ENCODE results near the gene RPRD2.

- TF ChIP-seq POLR2A (IDR thresholded peaks at IDR 0.05) (no peak), POLR2AphosphoS5 (IDR thresholded peaks at IDR 0.05) (no peak)
These were observed 148.9 kb downstream of the RPRD2 start for GRCh38 chr1:150512846-150513245.
